Endothelial cell of umbilical vein (primary cell): Measurements from ENCODE around the gene VPS4A.

ENCODE experiments used
- CTCF ChIP-seq, 2 donors: IDR thresholded peaks; 1 replicate in 1 of 2; 2 replicates in 1 of 2; pipeline ENCODE4 v1.5.1; 2011; ENCODE audit warnings: low read length in 2 of 2, mild to moderate bottlenecking in 2 of 2, moderate library complexity in 2 of 2, control low read depth in 1 of 2, inconsistent platforms in 1 of 2, low read depth in 1 of 2; ENCODE audit not compliant: insufficient read depth in 1 of 2; ENCODE audit errors: extremely low read depth in 1 of 2
- EZH2 ChIP-seq: IDR thresholded peaks from 2 replicates; pipeline ENCODE4 v1.6.1; 2012; ENCODE audit warnings: borderline replicate concordance, low read depth, mild to moderate bottlenecking, moderate library complexity, low read length, inconsistent platforms; ENCODE audit not compliant: severe bottlenecking
- FOS ChIP-seq: IDR thresholded peaks from 2 replicates; pipeline ENCODE4 v1.6.1; 2011; ENCODE audit warnings: mild to moderate bottlenecking, low read length, moderate library complexity, borderline replicate concordance; ENCODE audit not compliant: insufficient read depth
- GATA2 ChIP-seq: IDR thresholded peaks from 2 replicates; pipeline ENCODE4 v1.7.0; 2011; ENCODE audit warnings: low read depth, mild to moderate bottlenecking, moderate library complexity, mixed read lengths, low read length; ENCODE audit not compliant: insufficient read length, insufficient read depth
- MAX ChIP-seq: IDR thresholded peaks from 2 replicates; pipeline ENCODE4 v1.6.1; 2011; ENCODE audit not compliant: insufficient read depth, insufficient read length
- MYC ChIP-seq: IDR thresholded peaks from one replicate; pipeline ENCODE4 v1.6.1; 2011; ENCODE audit warnings: mild to moderate bottlenecking, low read depth, low read length
- POLR2A ChIP-seq: IDR thresholded peaks from 2 replicates; pipeline ENCODE4 v1.6.1; 2012; ENCODE audit warnings: low read depth, mild to moderate bottlenecking, control low read depth, low read length
- POLR2AphosphoS5 ChIP-seq: IDR thresholded peaks from 2 replicates; pipeline ENCODE4 v1.6.1; 2012; ENCODE audit warnings: low read depth, mild to moderate bottlenecking, control low read depth, low read length, moderate library complexity; ENCODE audit not compliant: insufficient read depth

DNA sequence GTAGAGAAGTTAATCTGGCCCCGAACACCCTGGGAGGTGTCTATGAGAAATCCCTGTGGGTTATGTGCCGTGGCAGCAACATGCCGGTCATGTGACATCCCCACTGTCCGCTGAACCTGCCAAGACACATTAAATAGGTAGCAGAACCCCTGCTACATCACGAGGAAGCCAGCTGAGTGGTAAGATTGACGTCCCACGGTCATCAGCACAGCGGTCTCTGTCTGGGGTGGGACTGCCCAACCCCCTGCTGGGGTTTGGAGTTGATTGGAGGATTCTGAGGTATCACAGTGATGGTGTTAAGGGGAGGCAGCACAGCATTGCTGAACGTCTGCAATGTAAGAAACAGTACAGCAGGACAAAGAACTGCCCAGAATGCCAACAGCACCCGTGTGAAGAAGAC, 38.4 kb downstream of the VPS4A start:
- no peak for TF ChIP-seq CTCF (IDR thresholded peaks at IDR 0.05; ENCODE audit: extremely low read depth in 1 of 2, insufficient read depth in 1 of 2, low read depth in 1 of 2, low read length in 2 of 2)
- no peak for TF ChIP-seq POLR2A
- no peak for TF ChIP-seq POLR2AphosphoS5
- TF ChIP-seq MYC: no peak
- TF ChIP-seq GATA2: no peak
- TF ChIP-seq EZH2: no peak
- no peak for TF ChIP-seq FOS
- TF ChIP-seq MAX: no peak
